Testis (tissue), 2 donors: ENCODE measurements around the gene CADM1.

Experiments used
- CTCF ChIP-seq, 3 experiments: fragments of 450-650 bp in 2 of 3; fragments of 200-600 bp in 1 of 3; sonication (generic) in 1 of 3; IDR thresholded peaks; one replicate each; pipeline ENCODE4 v1.5.1; 2016 to 2019; ENCODE audit warnings: antibody characterized with exemption in 3 of 3, mild to moderate bottlenecking in 2 of 3, moderate library complexity in 1 of 3
- POLR2A ChIP-seq: fragments of 450-650 bp; IDR thresholded peaks from one replicate; pipeline ENCODE4 v1.6.1; 2017; ENCODE audit warnings: antibody characterized with exemption, mild to moderate bottlenecking, moderate library complexity

GRCh38 chr11:115201111-115201792 lies 303.0 kb downstream of the CADM1 start:
- no peak for TF ChIP-seq POLR2A
- no peak for TF ChIP-seq CTCF (IDR thresholded peaks at IDR 0.05)
